ENCODE measurements around the gene RUFY1.

GRCh38 chr5:179614745-179615144 is 64.4 kb downstream of the RUFY1 start:
- TF ChIP-seq ZNF274 (IDR thresholded peaks at IDR 0.05; ENCODE audit: low read depth, low read length) (no peak), YY1 (IDR thresholded peaks at IDR 0.05; ENCODE audit: insufficient read depth, insufficient read length) (no peak)
